Left lobe of liver (tissue), 2 donors: ENCODE measurements around the gene ENC1. TPM values are rescaled to one million over a fixed set of nuclear protein-coding genes. Genes with fewer than 3 reads are reported as not detected.
"Not testable (repeated sequence)": the region's sequence is repeated elsewhere in the genome, so short reads cannot be mapped to it uniquely, and the experiment has no call there.

ENCODE experiments used
- ATAC-seq: fragments of 200-7000 bp; cut with Tn5 transposase; one replicate; pipeline ENCODE4 v1.9.1; 2020; ENCODE audit warnings: mild to moderate bottlenecking, moderate library complexity
- DNase-seq: peaks from one replicate; pipeline ENCODE4 v3.0.0-alpha.2; 2020; ENCODE audit warnings: low spot score
- total RNA-seq: library from RNA; stranded (reverse); gene quantifications from one replicate; pipeline ENCODE4 v1.2.1, GENCODE V29; 2021
- donor health status: DM: no; HTN: no; CAD: no; lungs with moderate emphysema.
- donor health status: DM: no; HTN: yes; CAD: no.

The ENC1 gene
- 5.8 TPM for total RNA-seq

- DNase-seq (peak; percentile 90), ATAC-seq (peak; percentile 84)
These were observed at the start of gene ENC1 for GRCh38 chr5:74640450-74640953. Gene ENC1, minus strand, starts transcription at chr5:74640728. Its CDS starts 4,243 bp downstream, at chr5:74636485.

DNA sequence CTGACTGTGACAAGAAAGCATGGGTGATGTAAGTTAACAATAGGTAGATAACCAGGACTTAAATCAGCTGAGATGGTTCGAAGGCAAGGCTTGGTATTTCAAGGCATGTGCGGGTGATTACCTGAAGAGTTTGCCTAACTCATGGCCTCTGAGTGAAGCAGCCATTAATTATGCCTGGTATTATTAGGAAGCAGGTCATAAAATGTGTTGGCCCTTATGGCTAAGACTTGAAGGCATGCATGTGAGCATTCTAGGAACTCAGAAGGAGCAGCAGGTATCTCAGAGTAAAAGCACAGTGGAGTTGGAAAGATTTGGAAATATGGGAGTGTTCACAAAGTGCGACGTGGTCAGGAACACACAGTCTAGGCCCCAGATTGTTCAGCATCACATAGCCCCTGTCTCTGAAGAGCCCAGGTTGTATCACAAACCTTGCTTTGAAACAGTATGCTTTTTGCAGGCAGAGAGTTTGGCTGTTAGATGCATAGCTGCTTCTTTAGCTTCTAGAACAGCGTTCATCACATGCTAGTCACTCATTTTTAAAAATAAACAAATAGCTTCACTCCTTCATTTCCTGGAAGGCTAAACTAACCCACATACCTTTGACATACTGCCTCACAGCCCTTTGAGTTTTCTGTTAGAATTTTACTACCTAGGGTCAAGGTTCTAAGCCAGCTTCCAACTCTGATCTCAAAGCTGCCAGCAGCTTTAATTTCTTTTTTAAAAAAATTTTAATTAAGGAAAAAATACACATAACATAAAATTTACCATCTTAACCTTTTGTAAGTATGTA lies 46.6 kb upstream of the ENC1 start:
- DNase-seq (no peak), ATAC-seq (no peak)

DNA sequence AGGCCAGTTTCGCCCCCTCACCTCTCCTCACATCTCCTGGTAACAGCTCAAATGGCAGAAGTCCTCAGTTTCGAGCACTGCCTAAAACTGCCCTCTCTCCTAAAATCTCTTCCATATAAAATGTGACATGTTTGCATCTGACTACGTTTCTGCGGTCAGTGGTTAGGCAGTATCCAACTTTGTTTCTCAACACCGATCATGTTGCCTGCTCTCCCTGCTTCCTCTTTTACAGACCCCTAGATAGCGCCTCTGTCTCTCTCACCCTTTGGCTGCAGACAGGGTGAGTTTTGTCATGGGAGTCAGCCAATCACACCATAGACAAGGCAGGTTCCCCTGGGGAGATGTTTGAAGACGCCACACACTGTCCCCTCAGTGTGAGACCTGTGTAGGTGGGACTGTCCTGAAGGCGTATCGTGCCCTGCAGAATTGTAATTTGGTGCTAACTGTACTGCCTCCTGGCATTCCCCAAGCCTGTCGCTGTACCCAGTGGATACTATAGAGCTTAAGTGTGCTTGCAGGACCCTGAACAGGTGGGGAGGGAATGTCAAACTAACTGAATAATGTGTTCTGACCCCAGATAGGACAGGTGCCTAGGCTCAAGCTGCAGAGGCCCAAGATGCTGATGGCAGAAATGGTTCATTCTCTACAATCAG lies 45.6 kb upstream of the ENC1 start:
- ATAC-seq, result no peak
- no peak for DNase-seq

DNA sequence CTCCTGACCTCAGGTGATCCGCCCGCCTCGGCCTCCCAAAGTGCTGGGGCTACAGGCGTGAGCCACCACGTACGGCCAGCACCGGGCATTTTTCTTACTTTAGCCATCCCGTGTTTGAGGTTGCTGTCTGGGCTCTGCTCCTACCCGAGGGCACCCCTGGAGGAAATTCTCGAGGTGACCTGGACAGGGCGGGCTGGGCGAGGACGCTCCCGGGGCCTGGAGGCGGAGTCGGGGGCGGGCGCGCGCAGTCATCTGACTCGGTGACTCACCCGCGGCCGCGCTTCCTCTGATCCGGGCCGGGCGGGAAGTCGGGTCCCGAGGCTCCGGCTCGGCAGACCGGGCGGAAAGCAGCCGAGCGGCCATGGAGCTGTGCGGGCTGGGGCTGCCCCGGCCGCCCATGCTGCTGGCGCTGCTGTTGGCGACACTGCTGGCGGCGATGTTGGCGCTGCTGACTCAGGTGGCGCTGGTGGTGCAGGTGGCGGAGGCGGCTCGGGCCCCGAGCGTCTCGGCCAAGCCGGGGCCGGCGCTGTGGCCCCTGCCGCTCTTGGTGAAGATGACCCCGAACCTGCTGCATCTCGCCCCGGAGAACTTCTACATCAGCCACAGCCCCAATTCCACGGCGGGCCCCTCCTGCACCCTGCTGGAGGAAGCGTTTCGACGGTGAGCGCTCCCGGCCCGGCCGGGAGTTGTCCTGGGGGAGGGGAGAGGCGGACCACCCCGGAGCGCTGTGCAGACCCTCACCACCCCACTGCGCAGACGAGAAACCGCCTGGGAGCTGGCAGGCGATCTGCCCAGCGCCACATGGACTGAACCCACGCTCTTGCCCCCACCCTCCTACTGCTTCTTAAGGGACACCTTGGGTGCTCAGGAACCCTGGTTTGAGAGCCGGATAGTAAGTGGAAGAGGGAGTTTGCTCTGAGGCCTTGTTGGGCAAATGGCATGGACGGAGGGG lies 44.6 kb upstream of the ENC1 start, which contains the start of gene HEXB:
HEXB (plus strand) TSS at position 334 of the 952 bp plus-strand sequence; CDS start at position 362, 28 bp downstream.
- peak; percentile 97 for ATAC-seq

GRCh38 chr5:74679966-74680365 lies 39.4 kb upstream of the ENC1 start:
- DNase-seq (no peak), ATAC-seq (no peak)

More for the DNA sequence above, 44.6 kb upstream of the ENC1 start, which contains the start of gene HEXB:
- DNase-seq, result peak; percentile 91

DNA sequence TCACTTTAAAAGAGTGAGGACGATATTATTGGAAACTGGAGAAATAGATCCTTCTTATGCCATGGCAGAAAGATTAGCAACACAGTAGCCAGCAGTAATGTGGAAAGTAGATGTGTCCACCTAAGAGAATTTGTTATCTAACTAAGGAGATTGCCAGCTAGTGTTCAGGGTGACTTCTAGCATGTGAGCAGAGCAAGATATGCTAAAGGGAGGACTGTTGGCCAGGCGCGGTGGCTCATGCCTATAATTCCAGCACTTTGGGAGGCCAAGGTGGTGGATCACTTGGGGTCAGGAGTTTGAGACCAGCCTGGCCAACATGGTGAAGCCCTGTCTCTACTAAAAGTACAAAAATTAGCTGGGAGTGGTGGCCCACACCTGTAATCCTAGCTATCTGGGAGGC lies 38.8 kb upstream of the ENC1 start:
- not testable (repeated sequence) for DNase-seq, ATAC-seq

DNA sequence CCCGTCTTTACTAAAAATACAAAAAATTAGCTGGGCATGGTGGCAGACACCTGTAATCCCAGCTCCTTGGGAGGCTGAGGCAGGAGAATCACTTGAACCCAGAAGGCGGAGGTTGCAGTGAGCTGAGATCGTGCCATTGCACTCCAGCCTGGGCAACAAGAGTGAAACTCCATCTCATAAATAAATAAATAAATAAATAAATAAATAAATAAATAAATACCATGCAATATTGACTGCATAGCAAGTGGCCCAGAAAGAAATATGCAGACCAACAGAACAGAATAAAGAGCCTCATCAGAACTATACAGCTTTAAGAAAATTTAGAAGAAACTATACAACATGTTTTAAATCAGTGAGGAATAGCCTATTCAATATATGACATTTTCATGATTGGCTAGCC lies 37.6 kb upstream of the ENC1 start:
- not testable (repeated sequence) for ATAC-seq, DNase-seq

GRCh38 chr5:74676466-74676865 lies 35.9 kb upstream of the ENC1 start:
- not testable (repeated sequence) for DNase-seq

GRCh38 chr5:74673011-74673790 lies 32.7 kb upstream of the ENC1 start:
- ATAC-seq (peak; percentile 93), DNase-seq (no peak)

More at GRCh38 chr5:74676466-74676865, 35.9 kb upstream of the ENC1 start:
- not testable (repeated sequence) for ATAC-seq

GRCh38 chr5:74672215-74672877 lies 31.8 kb upstream of the ENC1 start:
- ATAC-seq, result no peak
- no peak for DNase-seq

GRCh38 chr5:74670396-74671038 lies 30.0 kb upstream of the ENC1 start:
- DNase-seq (no peak), ATAC-seq (no peak)

DNA sequence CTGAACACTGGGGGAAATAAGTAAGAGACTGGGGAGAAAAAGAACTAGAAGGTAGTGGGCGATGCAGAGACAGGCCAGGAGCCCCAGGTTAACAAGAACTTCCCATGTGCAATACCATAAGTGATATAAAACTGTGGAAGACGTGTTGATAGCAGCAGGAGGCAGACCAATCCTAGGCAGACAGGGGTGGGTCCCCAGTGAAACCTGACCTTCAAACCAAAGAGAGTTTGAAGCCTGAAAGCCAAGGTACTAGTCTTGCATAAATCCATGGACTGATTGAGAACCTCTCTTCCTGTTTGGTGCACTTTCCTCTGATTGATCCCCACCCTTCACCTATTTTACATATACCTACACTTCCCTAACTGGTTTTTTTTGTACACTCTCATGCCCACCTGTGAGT lies 29.3 kb upstream of the ENC1 start:
- DNase-seq, result no peak

DNA sequence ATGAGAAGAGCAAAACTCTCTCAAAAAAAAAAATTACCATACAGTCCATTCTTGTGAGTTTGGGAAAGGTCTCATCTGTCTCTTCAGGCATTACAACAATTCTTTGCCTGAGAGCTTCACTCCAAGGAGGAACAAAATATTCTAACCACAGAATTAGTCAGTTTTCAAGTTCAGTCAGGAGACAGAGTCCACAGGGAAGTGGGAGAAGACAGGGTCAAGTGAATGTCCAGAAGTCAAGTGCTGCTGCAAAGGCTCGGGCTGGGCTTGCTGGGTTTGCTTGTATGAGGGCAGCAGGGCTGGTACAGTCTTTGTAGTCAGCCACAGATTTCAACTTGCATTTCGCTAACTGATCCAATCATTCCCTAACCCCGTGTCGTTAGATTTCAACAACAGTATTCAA lies 26.9 kb upstream of the ENC1 start:
- DNase-seq (no peak), ATAC-seq (no peak)

More for the DNA sequence above, 29.3 kb upstream of the ENC1 start:
- no peak for ATAC-seq

- no peak for ATAC-seq
- no peak for DNase-seq
These were observed 25.3 kb upstream of the ENC1 start for GRCh38 chr5:74665816-74666215.

DNA sequence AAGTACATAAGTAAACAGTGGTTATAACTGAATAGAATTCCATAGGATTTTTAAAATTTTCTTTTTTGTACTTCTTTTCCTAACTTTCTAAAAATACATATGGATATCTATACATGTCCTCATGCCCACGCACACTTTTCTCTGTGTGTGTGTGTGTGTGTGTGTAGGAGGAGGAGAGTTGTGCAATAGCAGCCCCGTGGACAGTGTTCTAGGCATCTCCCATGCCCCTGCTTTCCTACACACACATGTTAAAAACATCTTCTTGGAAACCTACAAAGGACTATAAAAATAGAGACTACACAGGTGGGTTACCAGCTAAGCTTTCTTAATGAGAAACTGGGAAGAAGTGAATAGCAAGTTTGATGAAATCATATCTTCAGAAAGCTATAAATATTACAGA lies 24.7 kb upstream of the ENC1 start:
- ATAC-seq (no peak), DNase-seq (no peak)

GRCh38 chr5:74664551-74664950 lies 24.0 kb upstream of the ENC1 start:
- no peak for DNase-seq
- no peak for ATAC-seq

DNA sequence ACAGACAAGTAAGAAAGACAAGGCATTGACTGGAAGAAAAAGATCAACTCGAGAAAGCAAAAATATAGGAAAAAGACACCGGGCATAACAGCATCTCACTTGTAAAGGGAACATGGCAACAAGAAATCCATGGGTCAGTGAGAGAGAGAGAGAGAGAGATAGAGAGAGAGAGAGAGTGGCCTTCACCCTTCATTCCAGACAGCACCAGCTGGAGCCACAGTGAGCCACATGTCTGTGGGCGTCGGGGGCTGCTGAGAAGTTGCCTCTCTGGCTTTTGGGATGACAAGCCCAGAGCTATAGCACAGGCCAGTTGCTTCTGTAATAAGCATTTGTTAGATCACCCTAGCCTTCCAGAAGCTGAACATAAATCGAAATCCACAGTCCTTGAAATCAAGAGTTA lies 20.3 kb upstream of the ENC1 start:
- no peak for ATAC-seq
- DNase-seq, result no peak

DNA sequence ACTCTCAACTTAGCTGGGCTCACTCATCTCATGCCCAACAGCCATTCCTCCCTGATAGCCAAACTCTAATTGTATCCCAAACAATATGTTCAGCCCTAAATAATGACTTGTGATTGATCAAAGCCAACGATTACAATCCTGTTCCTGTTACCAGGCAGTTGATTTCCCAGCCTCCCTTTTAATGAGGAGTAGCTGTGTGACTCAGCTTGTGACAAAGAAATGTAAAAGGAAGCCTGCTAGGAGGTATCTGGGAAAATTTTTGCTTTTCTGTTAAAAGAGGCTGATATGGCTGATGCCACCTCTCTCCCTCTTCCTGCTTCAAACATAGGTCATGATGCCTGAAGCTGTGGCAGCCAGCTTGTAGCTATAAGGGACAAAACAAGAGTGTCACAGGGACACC lies 19.6 kb upstream of the ENC1 start:
- DNase-seq (no peak), ATAC-seq (no peak)

GRCh38 chr5:74659172-74659571 lies 18.6 kb upstream of the ENC1 start:
- no peak for ATAC-seq
- no peak for DNase-seq
